KOPT-K1 (cell line): ENCODE results near the gene SLC16A7.

Experiments
- H3K27ac ChIP-seq: fragments of 200-600 bp; sonication (generic); 2 replicates; pipeline ENCODE4 v1.5.1; 2016; ENCODE audit warnings: antibody characterized with exemption, mild to moderate bottlenecking, low read depth, low read length; ENCODE audit not compliant: poor library complexity, severe bottlenecking
- H3K36me3 ChIP-seq: fragments of 200-600 bp; sonication (generic); 2 replicates; pipeline ENCODE4 v1.5.1; 2017; ENCODE audit warnings: antibody characterized with exemption, mild to moderate bottlenecking, low read length, moderate library complexity; ENCODE audit not compliant: insufficient read depth
- H3K9me3 ChIP-seq: fragments of 200-600 bp; sonication (generic); 2 replicates; pipeline ENCODE4 v1.5.1; 2017; ENCODE audit warnings: antibody characterized with exemption, low read length, mild to moderate bottlenecking; ENCODE audit not compliant: insufficient read depth, poor library complexity, severe bottlenecking

Gene SLC16A7, protein sequence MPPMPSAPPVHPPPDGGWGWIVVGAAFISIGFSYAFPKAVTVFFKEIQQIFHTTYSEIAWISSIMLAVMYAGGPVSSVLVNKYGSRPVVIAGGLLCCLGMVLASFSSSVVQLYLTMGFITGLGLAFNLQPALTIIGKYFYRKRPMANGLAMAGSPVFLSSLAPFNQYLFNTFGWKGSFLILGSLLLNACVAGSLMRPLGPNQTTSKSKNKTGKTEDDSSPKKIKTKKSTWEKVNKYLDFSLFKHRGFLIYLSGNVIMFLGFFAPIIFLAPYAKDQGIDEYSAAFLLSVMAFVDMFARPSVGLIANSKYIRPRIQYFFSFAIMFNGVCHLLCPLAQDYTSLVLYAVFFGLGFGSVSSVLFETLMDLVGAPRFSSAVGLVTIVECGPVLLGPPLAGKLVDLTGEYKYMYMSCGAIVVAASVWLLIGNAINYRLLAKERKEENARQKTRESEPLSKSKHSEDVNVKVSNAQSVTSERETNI

DNA sequence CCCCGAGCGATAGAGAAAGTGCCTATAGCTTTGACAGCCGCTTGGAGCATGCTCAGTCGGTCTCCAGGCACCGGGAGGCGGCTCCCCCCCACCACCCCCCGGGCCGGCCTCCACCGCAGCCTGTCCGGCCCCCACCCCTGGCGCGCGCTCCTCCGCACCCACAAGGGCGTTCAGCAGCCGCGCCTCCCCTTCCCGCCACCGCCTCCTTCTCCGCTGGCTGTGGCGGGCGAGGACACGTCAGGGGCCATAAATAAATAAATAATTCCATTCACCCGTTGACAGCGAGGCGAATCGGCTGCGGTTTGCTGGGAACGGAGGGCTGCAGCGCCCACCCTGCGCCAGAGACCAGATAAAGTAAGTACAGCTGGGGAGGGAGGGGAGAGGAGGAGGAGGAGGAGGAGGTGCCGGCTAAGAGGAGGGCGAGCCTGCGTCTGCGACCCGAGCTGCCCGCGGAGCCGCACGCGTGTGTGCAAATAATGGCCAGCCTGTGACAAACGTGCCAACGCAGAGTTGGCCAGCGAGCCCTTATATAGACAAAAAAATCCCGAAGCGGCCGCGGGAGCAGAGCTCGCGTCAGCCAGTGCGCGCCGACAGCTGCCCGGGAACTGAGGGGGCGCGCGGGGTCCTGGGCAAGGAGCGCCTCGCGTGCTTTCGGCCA lies at the start of gene SLC16A7:
TSS of gene SLC16A7 (plus strand) at position 147 of the 658 bp plus-strand sequence. CDS start 108,773 bp downstream, outside the sequence.
- no peaks in the 10 kb centered on the region for H3K9me3 ChIP-seq
- H3K27ac ChIP-seq: peak within 1 kb of the TSS; percentile 96
- H3K36me3 ChIP-seq: peaks cover 21% of the 10 kb centered on the region; the same call in 1 of the 2 replicates

DNA sequence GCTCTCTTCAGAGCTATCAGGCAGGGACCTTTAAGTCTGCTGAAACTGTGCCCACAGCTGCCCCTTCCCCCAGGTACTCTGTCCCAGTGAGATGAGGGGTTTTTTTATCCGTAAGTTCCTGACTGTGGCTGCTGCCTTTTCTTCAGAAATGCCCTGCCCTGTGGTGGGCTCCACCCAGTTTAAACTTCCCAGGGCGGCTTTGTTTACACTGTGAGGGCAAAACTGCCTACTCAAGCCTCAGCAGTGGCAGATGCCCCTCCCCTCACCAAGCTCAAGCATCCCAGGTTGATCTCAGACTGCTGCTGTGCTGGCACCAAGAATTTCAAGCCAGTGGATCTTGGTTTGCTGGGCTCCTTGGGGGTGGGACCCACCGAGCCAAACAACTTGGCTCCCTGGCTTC lies 46.9 kb upstream of the SLC16A7 start:
- no peaks in the 10 kb centered on the region for H3K36me3 ChIP-seq
- H3K9me3 ChIP-seq: no peaks in the 10 kb centered on the region
- no peak overlapping the region for H3K27ac ChIP-seq

DNA sequence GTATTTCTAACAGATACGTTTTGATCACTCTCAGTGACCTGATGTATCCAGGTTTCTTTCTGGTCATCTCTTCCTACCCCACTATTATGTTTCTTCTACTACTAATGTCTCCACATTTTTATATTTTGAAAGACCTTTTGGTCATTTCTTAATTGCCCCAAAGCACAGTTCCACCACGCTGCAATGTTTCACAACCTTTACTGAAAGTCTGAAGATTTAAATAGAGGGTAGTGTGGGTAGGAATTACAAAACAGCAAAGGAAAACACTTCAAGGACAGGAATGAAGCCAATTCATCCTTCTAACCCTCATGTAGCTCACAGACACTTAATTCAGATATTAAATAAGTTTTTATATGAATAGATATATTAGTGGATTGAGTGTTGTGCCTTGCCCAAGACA lies 36.1 kb upstream of the SLC16A7 start:
- Histone ChIP-seq H3K36me3 (no peaks in the 10 kb centered on the region), H3K9me3 (no peaks in the 10 kb centered on the region), H3K27ac (no peak overlapping the region)

DNA sequence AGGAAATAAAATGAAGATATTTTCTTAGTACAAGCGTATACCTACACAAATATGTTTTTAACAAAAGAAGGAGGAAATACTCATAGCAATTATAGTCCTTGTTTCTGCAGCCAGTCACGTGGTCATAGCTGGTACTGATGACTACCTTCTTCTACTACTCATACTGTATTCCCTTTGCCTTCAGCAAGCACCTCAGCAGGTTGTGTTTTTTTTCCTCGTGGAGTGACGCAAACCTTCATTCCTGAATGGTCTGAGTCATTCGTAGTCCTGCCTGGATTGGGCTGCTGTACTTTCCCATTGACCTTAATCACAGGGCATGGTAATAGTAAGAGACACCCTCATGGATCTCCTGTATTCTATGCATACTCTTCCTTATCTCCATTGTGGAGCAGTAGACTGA lies 25.7 kb upstream of the SLC16A7 start:
- Histone ChIP-seq H3K36me3 (no peaks in the 10 kb centered on the region), H3K27ac (no peak overlapping the region), H3K9me3 (no peaks in the 10 kb centered on the region)

DNA sequence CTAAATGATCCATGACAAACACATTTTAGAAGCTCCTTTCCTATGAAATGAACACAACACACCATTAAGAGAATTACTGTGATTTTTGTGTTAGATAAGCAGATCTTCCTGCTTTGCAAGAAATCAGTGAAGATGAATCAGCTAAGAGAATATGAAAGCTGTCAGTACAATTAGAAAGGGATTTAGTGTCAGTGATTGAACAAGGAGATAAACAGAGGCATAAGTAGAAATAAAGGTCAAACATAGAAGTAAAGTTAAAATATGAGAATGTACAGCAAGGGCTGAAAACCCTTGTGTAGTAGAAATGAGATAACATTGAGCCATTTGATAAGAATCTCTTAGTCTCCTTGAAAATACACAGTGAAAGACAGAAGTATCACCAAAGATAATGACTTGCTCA lies 21.4 kb upstream of the SLC16A7 start:
- Histone ChIP-seq H3K27ac (no peak overlapping the region), H3K9me3 (no peaks in the 10 kb centered on the region), H3K36me3 (no peaks in the 10 kb centered on the region)

DNA sequence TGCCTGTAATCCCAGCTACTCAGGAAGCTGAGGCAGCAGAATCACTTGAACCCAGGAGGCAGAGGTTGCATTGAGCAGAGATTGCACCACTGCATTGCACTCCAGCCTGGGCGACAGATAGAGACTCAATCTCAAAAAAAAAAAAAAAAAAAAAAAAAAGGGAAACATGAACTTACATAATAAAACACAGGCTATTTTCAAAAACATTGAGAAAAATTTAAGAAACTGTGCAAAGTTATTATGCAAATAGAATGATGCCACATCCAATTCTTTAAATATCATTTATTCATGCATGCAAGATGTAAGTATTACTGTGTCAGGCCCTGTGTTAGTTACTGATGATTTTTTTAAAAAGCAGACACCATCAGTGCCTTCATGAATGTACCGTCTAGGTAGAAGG lies 20.0 kb upstream of the SLC16A7 start:
- Histone ChIP-seq H3K9me3 (no peaks in the 10 kb centered on the region), H3K27ac (no peak overlapping the region), H3K36me3 (no peaks in the 10 kb centered on the region)

DNA sequence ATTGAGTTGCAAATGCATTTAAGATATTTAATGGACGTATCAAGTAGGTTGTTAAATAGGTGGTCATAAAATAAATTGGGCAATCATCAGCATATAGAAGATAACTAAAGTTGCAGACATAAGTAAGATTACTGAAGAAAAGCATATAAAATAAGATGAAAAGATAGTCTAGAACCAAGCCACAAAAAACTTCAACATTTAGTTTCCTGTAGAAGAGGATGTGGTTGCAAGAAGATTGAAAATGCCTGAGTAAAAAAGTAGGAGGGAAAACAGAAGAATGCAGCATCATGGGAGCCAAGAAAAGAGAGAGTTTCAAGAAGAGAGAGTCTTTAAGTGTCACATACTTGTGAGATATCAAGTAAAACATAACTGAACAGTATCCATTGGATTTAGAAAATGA lies 17.6 kb upstream of the SLC16A7 start:
- Histone ChIP-seq H3K27ac (peak overlapping the region; percentile 56), H3K9me3 (no peaks in the 10 kb centered on the region), H3K36me3 (no peaks in the 10 kb centered on the region)

DNA sequence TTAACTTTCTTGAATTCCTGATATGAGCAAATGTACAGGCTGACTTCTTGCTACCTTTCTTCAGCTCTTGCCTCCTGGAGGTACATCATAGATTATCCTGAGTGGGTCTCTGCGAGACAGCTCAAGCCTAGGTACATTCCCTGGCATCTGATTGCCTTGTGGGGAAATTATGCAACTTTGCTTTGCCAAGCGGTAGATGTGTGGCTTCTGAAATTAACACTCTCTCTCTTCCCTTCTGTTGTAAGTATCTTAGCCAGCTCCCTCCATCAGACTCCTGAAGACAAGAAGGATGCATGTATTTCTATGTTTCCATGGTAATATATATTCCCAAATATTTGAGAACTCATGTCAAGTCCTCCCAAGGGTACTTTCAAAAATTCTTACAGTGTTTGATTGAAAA lies 16.2 kb upstream of the SLC16A7 start:
- H3K9me3 ChIP-seq: no peaks in the 10 kb centered on the region
- H3K27ac ChIP-seq: no peak overlapping the region
- H3K36me3 ChIP-seq: no peaks in the 10 kb centered on the region

DNA sequence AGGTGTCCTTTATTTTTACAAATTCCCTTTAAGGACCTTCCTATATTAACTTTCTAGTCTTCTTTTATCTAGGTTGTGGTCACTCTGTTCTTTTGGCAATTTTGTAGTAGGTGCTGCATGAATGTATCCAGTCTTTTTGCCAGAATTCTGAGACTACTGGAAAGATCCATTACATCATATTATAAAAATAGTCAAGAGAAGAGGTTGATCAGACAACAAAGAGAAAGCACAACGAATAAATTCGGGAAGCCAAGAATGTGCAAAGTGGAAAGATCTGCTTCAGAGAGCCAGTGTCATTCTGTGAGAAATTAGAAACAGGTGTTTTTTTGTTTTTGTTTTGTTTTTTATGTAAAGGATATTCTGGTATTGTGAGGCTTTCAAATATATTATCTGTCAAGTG lies 15.8 kb upstream of the SLC16A7 start:
- H3K9me3 ChIP-seq: no peaks in the 10 kb centered on the region
- H3K27ac ChIP-seq: no peak overlapping the region
- H3K36me3 ChIP-seq: no peaks in the 10 kb centered on the region

DNA sequence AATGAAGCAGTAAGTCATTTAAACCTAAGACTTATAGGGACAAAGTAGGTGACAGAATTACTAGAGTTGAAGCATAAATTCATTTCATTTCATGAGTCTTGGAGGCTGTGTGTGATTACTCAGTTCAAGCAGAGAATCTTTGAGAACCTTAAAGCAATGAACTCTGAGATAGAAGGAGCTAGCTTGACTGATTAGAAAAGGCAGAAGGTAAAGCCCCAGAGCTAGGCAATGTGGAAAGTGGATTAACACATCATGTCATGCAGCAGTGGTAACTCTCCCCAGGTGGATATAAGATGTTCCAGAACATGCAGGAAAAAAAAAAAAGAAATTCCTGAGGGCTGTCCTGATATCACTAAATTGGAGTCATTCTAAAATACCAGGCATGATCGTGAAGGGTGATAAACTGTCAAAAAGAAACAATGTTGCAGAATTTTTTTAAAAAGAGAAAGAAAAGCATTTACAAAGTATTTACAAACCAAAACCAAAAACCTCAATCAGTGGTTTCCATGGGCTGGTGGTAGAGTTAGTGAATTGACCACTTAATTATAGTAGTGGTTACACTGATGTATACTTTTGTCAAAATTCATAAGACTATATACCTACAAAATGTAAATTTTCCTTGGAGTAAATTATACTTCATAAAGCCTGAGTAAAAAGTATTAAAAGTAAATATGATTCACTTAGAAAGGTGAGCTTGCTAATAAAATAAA lies 12.7 kb upstream of the SLC16A7 start:
- no peaks in the 10 kb centered on the region for H3K36me3 ChIP-seq
- no peaks in the 10 kb centered on the region for H3K9me3 ChIP-seq
- no peak overlapping the region for H3K27ac ChIP-seq

DNA sequence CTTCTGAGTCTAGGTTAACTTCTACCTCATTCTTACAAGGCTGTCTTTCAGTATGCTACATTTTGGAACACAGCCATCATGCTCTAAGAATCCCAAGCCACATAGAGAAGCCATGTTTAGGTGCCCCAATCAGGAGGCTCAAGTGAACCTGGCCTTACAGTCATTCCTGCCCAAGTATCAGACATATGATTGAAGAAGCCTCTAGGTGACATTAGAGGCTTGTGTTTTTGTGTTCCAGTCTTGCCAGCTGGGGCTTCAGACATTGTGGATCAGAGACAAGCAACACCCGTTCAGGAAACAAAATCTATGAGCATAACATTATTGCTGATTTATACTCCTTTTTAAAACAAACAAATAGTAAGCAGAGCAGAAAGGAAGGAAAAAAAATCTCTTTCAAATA lies 8.1 kb upstream of the SLC16A7 start:
- Histone ChIP-seq H3K9me3 (no peaks in the 10 kb centered on the region), H3K36me3 (no peaks in the 10 kb centered on the region), H3K27ac (no peak overlapping the region)

DNA sequence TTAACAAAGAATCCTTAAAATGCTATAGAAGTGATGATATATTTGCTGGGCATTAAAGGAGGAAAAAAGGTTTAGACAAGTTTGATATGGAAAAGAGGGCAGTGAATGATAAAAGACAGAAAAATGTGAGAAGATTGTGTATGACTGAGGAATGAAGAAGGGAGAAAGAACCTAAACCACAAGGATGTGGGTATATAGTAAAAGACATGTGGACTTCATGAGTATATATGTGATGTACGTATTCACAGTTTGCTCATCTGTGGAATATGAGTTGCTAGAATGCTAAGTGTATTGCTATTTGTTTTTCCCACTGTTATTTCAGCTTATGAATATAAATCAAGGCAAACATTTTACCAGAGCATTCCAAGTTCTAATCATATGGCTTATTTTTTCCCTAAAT lies 2.1 kb upstream of the SLC16A7 start:
- Histone ChIP-seq H3K9me3 (no peaks in the 10 kb centered on the region), H3K27ac (no peak overlapping the region), H3K36me3 (peaks cover 6% of the 10 kb centered on the region; the same call in 1 of the 2 replicates)

DNA sequence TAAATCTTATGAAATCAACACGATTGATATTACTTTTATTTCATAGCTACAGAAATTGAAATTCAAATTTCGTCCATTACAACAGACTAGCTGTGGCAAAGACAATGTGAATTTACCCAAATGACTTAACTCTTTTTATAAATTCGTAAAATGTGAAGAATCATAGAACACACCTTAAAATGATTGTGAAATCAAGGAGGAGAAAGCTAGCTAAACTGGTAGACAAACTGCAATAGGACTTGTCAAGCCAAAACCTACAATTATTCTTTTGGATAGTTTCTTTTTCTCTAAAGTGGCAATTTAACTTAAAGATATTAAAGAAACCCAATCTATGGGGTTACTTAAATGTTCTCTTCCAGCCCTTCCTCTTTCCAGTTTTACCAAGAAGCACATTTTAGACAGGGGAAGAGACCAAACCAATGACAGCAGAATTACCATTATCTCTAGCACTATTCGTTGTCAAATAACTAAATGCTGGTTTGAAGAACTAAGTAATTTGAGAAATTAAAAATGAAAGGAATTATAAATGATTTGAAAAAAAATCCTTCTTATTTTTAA lies 807 bp upstream of the SLC16A7 start:
- H3K36me3 ChIP-seq: peaks cover 17% of the 10 kb centered on the region; the same call in 1 of the 2 replicates
- H3K9me3 ChIP-seq: no peaks in the 10 kb centered on the region
- H3K27ac ChIP-seq: peak overlapping the region; percentile 96

DNA sequence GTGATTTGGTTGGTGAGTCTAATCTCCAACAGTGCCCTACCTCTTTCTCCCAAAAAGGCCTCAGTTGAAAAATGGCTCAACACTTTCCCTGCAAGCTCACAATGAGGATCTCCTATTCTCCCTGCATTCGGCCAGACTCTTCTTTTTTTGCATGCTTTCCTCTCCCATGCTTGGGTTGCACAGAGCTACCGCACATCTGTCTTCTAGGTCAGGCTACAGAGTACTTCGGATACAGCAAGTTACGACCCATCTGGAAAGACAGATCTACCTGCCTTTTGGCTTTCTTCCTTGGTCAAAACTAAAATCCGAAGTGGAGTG lies 305 bp upstream of the SLC16A7 start:
- Histone ChIP-seq H3K27ac (peak overlapping the region; percentile 96), H3K36me3 (peaks cover 17% of the 10 kb centered on the region; the same call in 1 of the 2 replicates), H3K9me3 (no peaks in the 10 kb centered on the region)

DNA sequence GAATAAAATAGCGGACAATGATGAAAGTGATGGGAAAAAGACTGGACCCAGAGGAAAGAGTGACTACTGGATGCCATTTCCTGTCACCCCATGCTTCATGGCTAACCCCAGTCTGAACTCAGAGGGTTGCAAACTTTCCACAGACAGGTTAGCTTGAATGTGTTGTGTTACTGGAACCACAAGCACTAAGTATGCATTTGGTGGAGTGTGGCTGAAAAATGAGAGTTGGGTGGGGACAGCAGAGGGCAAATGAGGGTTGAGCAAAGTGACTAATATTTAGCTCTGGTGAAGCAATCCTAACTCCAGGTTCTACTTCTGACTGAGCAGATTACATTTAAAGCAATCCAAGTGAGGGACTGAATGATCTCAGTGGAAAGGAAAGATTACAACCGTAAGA lies 1.6 kb downstream of the SLC16A7 start:
- Histone ChIP-seq H3K36me3 (peaks cover 21% of the 10 kb centered on the region; the same call in 1 of the 2 replicates), H3K27ac (peak overlapping the region; percentile 96), H3K9me3 (no peaks in the 10 kb centered on the region)
